AG09319 (cell line): ENCODE data around the gene TXNRD3.

Experiments
- DNase-seq: peaks from one replicate; pipeline ENCODE4 v3.0.0-alpha.2; 2010; ENCODE audit warnings: low read depth; ENCODE audit errors: extremely low read depth
- CTCF ChIP-seq: IDR thresholded peaks from 2 replicates; pipeline ENCODE4 v1.5.1; 2011; ENCODE audit warnings: low read depth, mild to moderate bottlenecking, inconsistent platforms, low read length, moderate library complexity

TXNRD3 gene

GRCh38 chr3:126581569-126581968, 73.4 kb downstream of the TXNRD3 start:
- no peak for DNase-seq
- no peak for TF ChIP-seq CTCF

- no peak for TF ChIP-seq CTCF
- DNase-seq = no peak
Observed at GRCh38 chr3:126580746-126581145, 74.2 kb downstream of the TXNRD3 start.

- DNase-seq = no peak
Observed at GRCh38 chr3:126578702-126579101, 76.2 kb downstream of the TXNRD3 start.

GRCh38 chr3:126577261-126577660, 77.7 kb downstream of the TXNRD3 start:
- DNase-seq = no peak

More at GRCh38 chr3:126578702-126579101, 76.2 kb downstream of the TXNRD3 start:
- TF ChIP-seq CTCF = no peak

GRCh38 chr3:126573492-126574117, 81.3 kb downstream of the TXNRD3 start:
- no peak for TF ChIP-seq CTCF
- no peak for DNase-seq

More at GRCh38 chr3:126577261-126577660, 77.7 kb downstream of the TXNRD3 start:
- TF ChIP-seq CTCF = no peak

GRCh38 chr3:126571078-126571477, 83.8 kb downstream of the TXNRD3 start:
- DNase-seq = no peak
- no peak for TF ChIP-seq CTCF

- TF ChIP-seq CTCF = no peak
- no peak for DNase-seq
Observed at GRCh38 chr3:126570103-126570541, 84.8 kb downstream of the TXNRD3 start.
